IPS DF 6.9 (cell line): ENCODE results near the gene CPNE8.

Source experiments
- DNase-seq: peaks from one replicate; pipeline ENCODE4 v3.0.0-alpha.2; 2013; ENCODE audit warnings: low read depth, low spot score
- H3K27ac ChIP-seq: one replicate; pipeline ENCODE4 v1.5.1; 2013; ENCODE audit warnings: low read length, control low read depth
- H3K27me3 ChIP-seq: 2 replicates; pipeline ENCODE4 v1.6.1; 2013; ENCODE audit warnings: mild to moderate bottlenecking, low read length; ENCODE audit not compliant: control insufficient read depth, insufficient read depth
- H3K36me3 ChIP-seq: 2 replicates; pipeline ENCODE4 v1.6.1; 2013; ENCODE audit warnings: low read length; ENCODE audit not compliant: control insufficient read depth, insufficient read depth
- H3K4me1 ChIP-seq: 2 replicates; pipeline ENCODE4 v1.6.1; 2013; ENCODE audit warnings: low read length; ENCODE audit not compliant: control insufficient read depth, insufficient read depth
- H3K4me3 ChIP-seq: 2 replicates; pipeline ENCODE4 v1.5.1; 2013; ENCODE audit warnings: mild to moderate bottlenecking, low read length
- H3K9me3 ChIP-seq: 2 replicates; pipeline ENCODE4 v1.6.1; 2013; ENCODE audit warnings: low read length, inconsistent platforms; ENCODE audit not compliant: control insufficient read depth, insufficient read depth
- WGBS: extraction: QIAGEN DNeasy Blood & Tissue Kit; methylation state at CpG from one replicate; pipeline ENCODE4 v1.1.7; 2013; ENCODE audit warnings: mixed read lengths, missing lambda C conversion rate; ENCODE audit not compliant: insufficient read length, insufficient coverage; 5-methylcytosine and 5-hydroxymethylcytosine counted together

CPNE8 gene

GRCh38 chr12:38607295-38607694 is 298.1 kb downstream of the CPNE8 start:
- H3K9me3 ChIP-seq: no peaks in the 10 kb centered on the region
- no peak overlapping the region for H3K27ac ChIP-seq
- WGBS: 100% methylated on average over 1 of the region's 1 CpG
- H3K27me3 ChIP-seq: no peaks in the 10 kb centered on the region
- no peaks in the 10 kb centered on the region for H3K4me1 ChIP-seq
- no peaks in the 10 kb centered on the region for H3K36me3 ChIP-seq
- no peak overlapping the region for H3K4me3 ChIP-seq
- DNase-seq: no peak
